IMR-90 (cell line): ENCODE measurements around the gene PCK2.

ENCODE experiments used
- CTCF ChIP-seq: conservative IDR thresholded peaks from 2 replicates; pipeline ENCODE4 v1.5.1; 2012; ENCODE audit warnings: mild to moderate bottlenecking, low read depth, low read length, improper control_type of control experiment
- FOS ChIP-seq: fragments of 150-350 bp; IDR thresholded peaks from 2 replicates; pipeline ENCODE4 v1.6.1; 2016; ENCODE audit warnings: low read depth, low read length
- MAFK ChIP-seq: IDR thresholded peaks from 2 replicates; pipeline ENCODE4 v1.6.1; 2012; ENCODE audit warnings: low read depth, low read length, improper control_type of control experiment
- MXI1 ChIP-seq: IDR thresholded peaks from 2 replicates; pipeline ENCODE4 v1.6.1; 2012; ENCODE audit warnings: low read depth, mild to moderate bottlenecking, low read length, moderate library complexity, borderline replicate concordance
- NFE2L2 ChIP-seq: fragments of 150-350 bp; IDR thresholded peaks from 2 replicates; pipeline ENCODE4 v1.6.1; 2016; ENCODE audit warnings: low read depth, mild to moderate bottlenecking, low read length
- POLR2A ChIP-seq: IDR thresholded peaks from 2 replicates; pipeline ENCODE4 v1.6.1; 2012; ENCODE audit warnings: mild to moderate bottlenecking, low read depth, low read length
- RAD21 ChIP-seq: IDR thresholded peaks from 2 replicates; pipeline ENCODE4 v1.6.1; 2012; ENCODE audit warnings: low read length, improper control_type of control experiment
- RCOR1 ChIP-seq: IDR thresholded peaks from 2 replicates; pipeline ENCODE4 v1.6.1; 2012; ENCODE audit warnings: mild to moderate bottlenecking, low read length, improper control_type of control experiment; ENCODE audit not compliant: insufficient replicate concordance
- SMC3 ChIP-seq: fragments of 150-350 bp; IDR thresholded peaks from 2 replicates; pipeline ENCODE4 v1.6.1; 2016; ENCODE audit warnings: low read depth, mild to moderate bottlenecking, antibody characterized with exemption, low read length, moderate library complexity
- USF2 ChIP-seq: fragments of 150-350 bp; IDR thresholded peaks from 2 replicates; pipeline ENCODE4 v1.6.1; 2017; ENCODE audit warnings: mild to moderate bottlenecking, antibody characterized with exemption, low read length, low read depth

GRCh38 chr14:24136684-24137528 lies 42.8 kb downstream of the PCK2 start:
- TF ChIP-seq FOS: no peak
- no peak for TF ChIP-seq RAD21
- no peak for TF ChIP-seq SMC3
- no peak for TF ChIP-seq CTCF
- no peak for TF ChIP-seq POLR2A
- no peak for TF ChIP-seq MAFK
- TF ChIP-seq NFE2L2: no peak
- no peak for TF ChIP-seq MXI1
- TF ChIP-seq RCOR1: no peak
- no peak for TF ChIP-seq USF2
